GM19324 (cell line): ENCODE results near the gene KCTD19.

Experiments used
- ATAC-seq: cut with Tn5 transposase; IDR thresholded peaks from one replicate; pipeline ENCODE4 v1.9.1; 2021; ENCODE audit warnings: mild to moderate bottlenecking, moderate library complexity; ENCODE audit not compliant: unreplicated experiment, low FRiP score

KCTD19 gene

DNA sequence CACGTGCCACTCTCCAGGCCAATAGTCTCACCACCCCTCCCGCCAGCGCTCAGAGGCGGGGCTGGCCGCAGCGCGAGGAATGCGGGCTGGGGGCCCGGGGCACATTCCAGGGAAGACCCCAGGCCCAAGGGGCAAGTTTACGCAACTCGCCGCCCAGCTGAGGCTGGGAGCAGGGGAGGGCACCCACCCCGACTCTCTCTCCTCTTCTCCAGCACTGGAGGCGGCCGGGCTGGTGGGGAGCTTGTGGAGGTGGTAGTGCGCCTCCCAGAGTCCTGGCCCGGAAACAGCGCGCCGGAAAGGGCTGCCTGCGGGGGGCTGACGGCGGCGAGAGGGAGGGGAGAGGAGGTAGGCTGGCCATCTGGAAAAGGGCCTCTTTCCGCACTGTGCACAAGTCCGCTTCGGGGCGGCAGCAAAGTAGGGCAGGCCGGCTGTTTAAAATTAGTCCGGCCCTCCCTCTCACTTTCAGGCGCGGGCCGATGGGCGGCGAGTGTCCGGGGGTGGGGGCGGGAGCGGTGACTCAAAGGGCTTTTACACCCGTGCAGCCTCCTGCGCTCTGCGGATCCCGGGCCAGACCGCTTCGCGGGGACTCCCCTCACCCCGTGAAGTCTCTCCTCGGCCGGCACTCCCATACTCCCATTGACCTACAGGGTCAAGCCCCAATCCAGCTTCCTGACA is 80.3 kb downstream of the KCTD19 start:
- peak; percentile 26 for ATAC-seq

DNA sequence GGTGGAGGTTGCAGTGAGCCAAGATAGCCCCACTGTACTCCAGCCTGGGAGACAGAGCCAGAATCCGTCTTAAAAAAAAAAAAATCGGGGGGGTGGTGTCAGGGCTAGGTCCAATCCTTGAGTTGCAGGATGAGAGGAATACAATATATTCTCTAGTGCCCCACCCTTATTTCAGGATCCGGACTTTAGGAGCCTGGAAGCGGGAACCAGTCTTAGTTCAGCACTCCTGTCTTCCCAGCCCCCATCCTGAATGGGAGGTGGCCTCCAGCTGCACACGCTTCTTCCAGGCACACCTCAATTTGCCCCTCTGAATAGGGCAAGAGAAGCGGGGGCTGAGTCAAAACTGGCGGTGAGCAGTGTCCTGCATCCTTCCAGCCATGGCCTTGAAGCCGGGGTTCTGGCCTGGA is 80.9 kb downstream of the KCTD19 start:
- ATAC-seq: no peak

GRCh38 chr16:67245186-67245585 is 81.4 kb downstream of the KCTD19 start:
- ATAC-seq: no peak

- ATAC-seq: peak; percentile 32
These were observed 82.0 kb downstream of the KCTD19 start for GRCh38 chr16:67244387-67245185.

- no peak for ATAC-seq
These were observed 83.1 kb downstream of the KCTD19 start for GRCh38 chr16:67243481-67243880.

- no peak for ATAC-seq
These were observed 84.3 kb downstream of the KCTD19 start for GRCh38 chr16:67242138-67242730.

GRCh38 chr16:67241008-67241900 is 85.3 kb downstream of the KCTD19 start:
- no peak for ATAC-seq

DNA sequence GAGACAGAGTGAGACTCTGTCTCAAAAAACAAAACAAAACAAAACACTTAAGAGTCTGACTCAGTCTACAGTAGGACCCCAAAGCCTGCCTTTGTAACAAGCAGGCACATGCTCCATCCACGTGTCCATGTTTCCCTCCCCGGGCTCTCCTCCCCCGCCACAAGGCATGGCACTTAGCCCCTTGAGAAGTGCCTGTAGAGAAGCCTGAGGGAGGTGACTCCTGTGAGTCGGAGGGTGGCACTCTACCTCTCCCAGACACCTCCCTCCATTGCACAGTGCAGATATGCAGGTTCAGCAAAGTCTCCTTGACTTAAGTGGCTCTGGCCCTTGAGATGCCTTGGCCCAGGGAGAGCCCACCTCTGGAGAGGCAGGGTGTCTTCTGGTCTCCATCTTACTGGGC is 86.0 kb downstream of the KCTD19 start:
- ATAC-seq: no peak
